ENCODE data around the gene ZFAND2B.

GRCh38 chr2:219198974-219199373 lies 7.6 kb upstream of the ZFAND2B start:
- TF ChIP-seq POLR2AphosphoS5 (IDR thresholded peaks at IDR 0.05) (no peak), CTCF (IDR thresholded peaks at IDR 0.05 in 8 of 11, conservative IDR thresholded peaks at IDR 0.05 in 3 of 11) (no peak), POLR2A (IDR thresholded peaks at IDR 0.05) (no peak)

All from spleen (tissue), 7 donors.